A549 (cell line): Measurements from ENCODE around the gene ANKRD11.

ENCODE experiments used
- FOSL2 ChIP-seq, 2 experiments: fragments of 450-650 bp in 1 of 2; fragments of >200 bp in 1 of 2; sonication (Bioruptor Twin) in 1 of 2; formaldehyde crosslinking; IDR thresholded peaks; 2 replicates each; pipeline versions ENCODE4 v1.5.0 to v1.6.1; 2016 to 2020; ENCODE audit warnings: mild to moderate bottlenecking in 1 of 2, moderate library complexity in 1 of 2
- MYC ChIP-seq: IDR thresholded peaks from 2 replicates; pipeline ENCODE4 v1.6.1; 2012; ENCODE audit warnings: mild to moderate bottlenecking, inconsistent platforms, low read length, improper control_type of control experiment, borderline replicate concordance
- PBX3 ChIP-seq: IDR thresholded peaks from 2 replicates; pipeline ENCODE4 v1.6.1; 2012
- POLR2A ChIP-seq: IDR thresholded peaks from 2 replicates; pipeline ENCODE4 v1.6.1; 2012; ENCODE audit warnings: mild to moderate bottlenecking, low read length
- RFX5 ChIP-seq: fragments of 450-650 bp; IDR thresholded peaks from 2 replicates; pipeline ENCODE4 v1.7.1; 2014; ENCODE audit warnings: antibody characterized with exemption, mild to moderate bottlenecking, moderate library complexity
- TF ChIP-seq, protein P1 (sequence below): fragments of 450-650 bp; IDR thresholded peaks from 2 replicates; pipeline ENCODE4 v1.6.1; 2014; ENCODE audit warnings: antibody characterized with exemption

GRCh38 chr16:89448656-89449055 is 41.7 kb downstream of the ANKRD11 start:
- TF ChIP-seq, protein P1, sequence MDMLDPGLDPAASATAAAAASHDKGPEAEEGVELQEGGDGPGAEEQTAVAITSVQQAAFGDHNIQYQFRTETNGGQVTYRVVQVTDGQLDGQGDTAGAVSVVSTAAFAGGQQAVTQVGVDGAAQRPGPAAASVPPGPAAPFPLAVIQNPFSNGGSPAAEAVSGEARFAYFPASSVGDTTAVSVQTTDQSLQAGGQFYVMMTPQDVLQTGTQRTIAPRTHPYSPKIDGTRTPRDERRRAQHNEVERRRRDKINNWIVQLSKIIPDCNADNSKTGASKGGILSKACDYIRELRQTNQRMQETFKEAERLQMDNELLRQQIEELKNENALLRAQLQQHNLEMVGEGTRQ: no peak
- no peak for TF ChIP-seq POLR2A
- no peak for TF ChIP-seq PBX3
- TF ChIP-seq RFX5: no peak
- no peak for TF ChIP-seq MYC
- no peak for TF ChIP-seq FOSL2 (IDR thresholded peaks at IDR 0.05)
- no peak for TF ChIP-seq FOSL2 (CRISPR knock-in tag; IDR thresholded peaks at IDR 0.05)
